Kidney glomerular epithelial cell (primary cell): ENCODE data around the gene IGFLR1.
"Not testable (repeated sequence)": the region's sequence is repeated elsewhere in the genome, so short reads cannot be mapped to it uniquely, and the experiment has no call there.

ENCODE experiments used
- DNase-seq: peaks from one replicate; lab custom pipeline; 2025; lab: John Stamatoyannopoulos, UW

IGFLR1 gene

DNA sequence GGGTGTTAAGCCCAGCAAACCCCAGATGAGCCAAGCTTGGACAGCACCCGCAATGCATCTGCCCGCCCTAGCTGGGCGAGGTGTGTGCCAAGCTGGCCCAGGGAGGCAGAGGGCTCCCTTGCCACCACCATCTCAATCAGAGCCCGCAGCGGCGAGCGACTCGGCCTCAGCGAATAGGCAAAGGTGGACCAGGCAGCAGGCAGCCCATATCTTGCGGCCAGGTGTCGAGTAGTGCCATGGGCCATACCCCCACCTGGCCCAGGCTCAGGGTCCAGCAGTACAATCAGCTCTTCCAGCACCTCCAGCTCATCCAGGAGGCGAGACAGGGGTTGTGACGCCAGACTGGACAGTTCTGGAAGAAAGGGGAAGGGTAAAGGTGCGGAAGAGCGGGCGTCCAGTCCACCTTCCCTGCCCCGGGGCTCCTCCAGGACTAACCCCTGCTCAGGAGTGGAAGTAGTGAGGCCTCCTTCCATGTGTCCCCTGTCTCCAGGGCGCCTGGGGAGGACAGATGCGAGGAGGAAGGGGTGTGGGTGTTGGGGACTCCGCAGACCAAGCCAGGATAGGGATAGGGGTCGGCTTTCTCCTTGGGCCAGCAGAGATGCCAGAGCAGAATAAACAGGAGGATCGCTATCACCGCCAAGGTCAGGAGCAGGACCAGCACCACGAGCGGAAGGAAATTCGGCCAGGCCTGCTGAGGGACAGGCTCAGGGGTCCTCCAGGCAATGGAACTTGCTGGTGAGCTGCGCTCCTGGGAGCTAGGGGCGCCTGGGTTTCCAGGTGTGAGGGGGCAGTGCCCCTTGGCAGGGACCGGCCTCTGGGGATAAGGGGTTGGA lies 2.8 kb downstream of the IGFLR1 start:
- no peak for DNase-seq

DNA sequence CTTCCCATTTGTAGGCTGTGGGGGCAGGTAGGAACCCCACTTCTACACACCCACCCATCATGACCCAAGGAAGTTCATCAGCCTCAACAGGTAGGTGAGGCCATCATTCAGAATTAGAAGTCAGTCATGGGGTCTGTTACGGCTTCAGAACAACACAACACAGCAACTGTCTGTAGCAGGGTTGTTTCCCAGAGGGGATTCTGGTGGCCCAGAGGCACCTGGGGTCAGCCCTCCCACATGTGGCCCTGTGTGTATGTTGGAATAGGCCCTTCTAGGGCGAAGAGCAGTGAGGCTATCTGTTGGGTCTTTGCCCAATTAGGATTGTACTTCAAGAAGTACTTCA lies 3.4 kb downstream of the IGFLR1 start:
- no peak for DNase-seq

DNA sequence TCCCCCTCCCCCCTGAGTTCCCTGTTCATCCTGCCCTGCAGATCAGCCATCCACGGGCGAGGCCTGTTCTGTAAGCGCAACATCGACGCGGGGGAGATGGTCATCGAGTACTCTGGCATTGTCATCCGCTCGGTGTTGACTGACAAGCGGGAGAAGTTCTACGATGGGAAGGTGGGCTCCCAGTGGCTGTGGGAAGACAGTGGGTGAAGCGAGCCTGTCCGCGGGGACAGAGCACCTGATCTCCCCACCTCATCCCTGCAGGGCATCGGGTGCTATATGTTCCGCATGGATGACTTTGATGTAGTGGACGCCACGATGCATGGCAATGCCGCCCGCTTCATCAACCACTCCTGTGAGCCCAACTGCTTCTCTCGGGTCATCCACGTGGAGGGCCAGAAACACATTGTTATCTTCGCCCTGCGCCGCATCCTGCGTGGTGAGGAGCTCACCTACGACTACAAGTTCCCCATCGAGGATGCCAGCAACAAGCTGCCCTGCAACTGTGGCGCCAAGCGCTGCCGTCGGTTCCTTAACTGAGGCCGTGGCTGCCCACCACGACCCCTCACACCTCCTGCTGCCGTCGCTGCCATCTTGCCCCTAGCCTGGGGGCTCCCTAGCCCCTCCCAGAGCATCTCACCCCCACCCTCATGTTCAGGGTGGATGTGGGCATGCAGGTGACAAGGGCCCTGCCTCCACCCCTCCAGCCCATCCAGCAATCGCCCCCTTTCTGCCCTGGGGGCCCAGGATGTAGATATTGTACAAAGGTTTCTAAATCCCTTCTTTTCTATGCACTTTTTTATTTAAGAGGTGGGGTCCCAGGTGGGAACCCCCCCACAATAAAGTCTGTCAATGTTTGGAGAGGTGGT lies 4.0 kb downstream of the IGFLR1 start:
- DNase-seq = no peak

DNA sequence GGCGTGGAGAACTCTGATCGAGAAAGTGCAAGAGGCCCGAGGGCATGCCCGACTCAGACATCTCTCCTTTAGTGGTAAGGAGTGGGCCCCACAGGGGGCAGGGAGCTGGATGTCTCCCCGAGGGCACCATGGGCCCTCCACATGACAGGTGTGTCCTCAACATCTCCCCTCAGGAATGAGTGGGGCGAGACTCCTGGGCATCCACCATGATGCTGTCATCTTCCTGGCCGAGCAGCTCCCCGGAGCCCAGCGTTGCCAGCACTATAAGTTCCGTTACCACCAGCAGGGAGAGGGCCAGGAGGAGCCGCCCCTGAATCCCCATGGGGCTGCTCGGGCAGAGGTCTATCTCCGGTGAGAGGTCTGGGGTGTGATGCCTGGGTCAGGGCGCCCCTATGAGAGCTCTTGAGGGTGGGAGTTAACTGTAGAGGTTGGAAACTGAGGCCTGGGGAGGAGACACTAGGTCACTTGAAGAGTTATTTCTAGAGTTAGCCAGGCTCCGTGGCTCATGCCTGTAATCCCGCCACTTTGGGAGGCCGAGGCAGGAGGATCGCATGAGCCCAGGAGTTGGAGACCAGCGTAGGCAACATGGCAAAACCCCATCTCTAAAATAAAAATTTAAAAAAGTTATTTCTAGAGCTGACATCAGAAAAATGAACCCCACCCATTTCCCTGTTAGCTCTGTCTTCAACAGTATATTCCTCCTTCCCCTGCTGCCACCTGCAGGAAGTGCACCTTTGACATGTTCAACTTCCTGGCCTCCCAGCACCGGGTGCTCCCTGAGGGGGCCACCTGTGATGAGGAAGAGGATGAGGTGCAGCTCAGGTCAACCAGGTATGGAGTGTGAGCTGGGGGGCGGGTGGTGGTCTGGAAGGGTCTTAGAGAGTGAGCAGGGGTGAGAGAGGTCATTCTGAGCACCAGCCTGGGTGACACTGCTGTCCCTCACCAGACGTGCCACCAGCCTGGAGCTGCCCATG lies 5.1 kb downstream of the IGFLR1 start:
- DNase-seq = no peak

DNA sequence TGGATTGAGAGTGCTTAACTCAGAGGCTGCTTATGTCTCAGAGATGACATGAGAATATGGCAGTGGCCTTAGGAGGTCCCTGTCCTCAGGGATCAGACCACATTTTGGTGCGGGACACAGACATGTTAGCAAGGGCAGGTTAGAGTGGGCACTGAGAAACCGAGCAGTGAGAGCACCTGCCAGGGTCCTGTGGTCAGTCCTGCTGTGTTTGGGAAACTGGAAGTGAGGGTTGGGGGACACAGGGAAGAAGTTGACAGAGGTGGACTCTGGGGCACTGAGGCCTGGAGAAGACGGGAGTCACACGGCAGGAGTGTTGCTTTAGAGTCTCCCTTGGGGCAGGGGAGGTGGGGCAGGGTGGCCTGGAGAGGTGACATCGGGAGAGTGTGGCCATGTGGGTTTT lies 7.4 kb downstream of the IGFLR1 start:
- no peak for DNase-seq

DNA sequence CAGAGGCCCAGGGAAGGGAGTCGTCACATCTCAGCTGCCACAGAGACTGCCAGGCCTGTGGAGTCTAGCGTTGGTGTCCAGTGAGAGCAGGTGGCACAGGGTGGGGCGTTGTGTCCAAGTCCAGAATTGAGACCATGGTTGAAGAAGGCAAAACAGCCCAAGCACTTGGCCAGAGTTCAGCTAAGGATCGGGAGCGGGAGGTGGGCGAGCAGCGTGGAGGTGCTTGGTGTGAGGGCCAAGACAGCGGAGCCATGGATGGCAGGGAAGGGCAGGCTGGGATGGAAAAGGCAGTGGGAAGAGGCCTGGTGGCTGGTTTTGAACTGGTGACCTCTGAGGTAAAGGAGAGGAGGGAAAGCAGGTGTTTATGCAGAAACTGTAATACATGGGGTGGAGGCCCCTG lies 8.0 kb downstream of the IGFLR1 start:
- no peak for DNase-seq

DNA sequence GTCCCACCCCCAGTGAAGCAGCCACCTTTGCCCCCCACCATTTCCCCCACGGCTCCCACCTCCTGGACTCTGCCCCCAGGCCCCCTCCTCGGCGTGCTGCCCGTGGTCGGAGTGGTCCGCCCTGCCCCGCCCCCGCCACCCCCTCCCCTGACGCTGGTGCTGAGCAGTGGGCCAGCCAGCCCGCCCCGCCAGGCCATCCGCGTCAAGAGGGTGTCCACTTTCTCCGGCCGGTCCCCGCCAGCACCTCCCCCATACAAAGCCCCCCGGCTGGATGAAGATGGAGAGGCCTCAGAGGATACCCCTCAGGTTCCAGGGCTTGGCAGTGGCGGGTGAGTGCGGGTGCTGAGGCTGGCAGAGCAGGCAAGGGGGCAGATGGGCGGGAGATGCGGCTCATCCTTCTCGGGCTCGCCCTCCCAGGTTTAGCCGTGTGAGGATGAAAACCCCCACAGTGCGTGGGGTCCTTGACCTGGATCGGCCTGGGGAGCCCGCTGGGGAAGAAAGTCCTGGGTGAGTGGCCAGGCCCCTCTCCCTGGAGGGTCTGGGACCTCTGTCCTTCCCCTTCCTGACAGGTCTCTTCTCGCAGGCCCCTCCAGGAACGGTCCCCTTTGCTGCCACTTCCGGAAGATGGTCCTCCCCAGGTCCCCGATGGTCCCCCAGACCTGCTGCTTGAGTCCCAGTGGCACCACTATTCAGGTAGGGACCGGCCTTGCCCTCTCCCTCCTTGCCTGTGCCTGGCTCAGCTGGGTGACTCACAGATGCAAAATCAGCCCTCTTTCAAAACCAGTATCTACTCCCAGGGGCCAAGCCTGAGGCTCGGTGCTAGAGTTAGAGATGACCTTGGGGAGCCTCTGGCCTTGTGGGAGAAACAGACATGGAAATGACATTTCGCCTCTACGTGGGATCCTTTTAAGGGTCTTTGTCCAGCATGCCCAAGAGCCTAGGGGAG lies 8.8 kb downstream of the IGFLR1 start:
- DNase-seq = no peak

DNA sequence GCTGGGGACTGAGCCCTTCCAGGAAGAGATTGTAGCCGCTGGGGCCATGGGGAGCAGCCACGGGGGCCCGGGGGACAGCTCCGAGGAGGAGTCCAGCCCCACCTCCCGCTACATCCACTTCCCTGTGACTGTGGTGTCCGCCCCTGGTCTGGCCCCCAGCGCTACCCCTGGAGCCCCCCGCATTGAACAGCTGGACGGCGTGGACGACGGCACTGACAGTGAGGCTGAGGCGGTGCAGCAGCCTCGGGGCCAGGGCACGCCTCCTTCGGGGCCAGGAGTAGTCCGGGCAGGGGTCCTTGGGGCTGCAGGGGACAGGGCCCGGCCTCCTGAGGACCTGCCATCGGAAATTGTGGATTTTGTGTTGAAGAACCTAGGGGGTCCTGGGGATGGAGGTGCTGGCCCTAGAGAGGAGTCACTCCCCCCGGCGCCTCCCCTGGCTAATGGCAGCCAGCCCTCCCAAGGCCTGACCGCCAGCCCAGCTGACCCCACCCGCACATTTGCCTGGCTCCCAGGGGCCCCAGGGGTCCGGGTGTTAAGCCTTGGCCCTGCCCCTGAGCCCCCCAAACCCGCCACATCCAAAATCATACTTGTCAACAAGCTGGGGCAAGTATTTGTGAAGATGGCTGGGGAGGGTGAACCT lies 9.6 kb downstream of the IGFLR1 start:
- DNase-seq = no peak

DNA sequence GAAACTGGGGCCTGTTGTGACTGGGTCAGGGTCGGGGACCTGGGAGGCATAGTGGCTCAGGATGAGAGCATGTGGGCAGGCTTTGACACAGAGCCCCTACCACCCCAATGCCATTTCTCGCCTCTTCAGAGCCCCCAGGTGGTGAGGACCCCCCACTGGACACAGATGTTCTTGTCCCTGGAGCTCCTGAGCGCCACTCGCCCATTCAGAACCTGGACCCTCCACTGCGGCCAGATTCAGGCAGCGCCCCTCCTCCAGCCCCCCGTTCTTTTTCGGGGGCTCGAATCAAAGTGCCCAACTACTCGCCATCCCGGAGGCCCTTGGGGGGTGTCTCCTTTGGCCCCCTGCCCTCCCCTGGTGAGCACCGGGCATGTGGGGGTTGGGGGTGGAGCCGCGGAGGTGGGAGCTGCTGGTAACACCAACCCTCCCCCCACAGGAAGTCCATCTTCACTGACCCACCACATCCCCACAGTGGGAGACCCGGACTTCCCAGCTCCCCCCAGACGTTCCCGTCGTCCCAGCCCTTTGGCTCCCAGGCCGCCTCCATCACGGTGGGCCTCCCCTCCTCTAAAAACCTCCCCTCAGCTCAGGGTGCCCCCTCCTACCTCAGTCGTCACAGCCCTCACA lies 10.4 kb downstream of the IGFLR1 start:
- no peak for DNase-seq

DNA sequence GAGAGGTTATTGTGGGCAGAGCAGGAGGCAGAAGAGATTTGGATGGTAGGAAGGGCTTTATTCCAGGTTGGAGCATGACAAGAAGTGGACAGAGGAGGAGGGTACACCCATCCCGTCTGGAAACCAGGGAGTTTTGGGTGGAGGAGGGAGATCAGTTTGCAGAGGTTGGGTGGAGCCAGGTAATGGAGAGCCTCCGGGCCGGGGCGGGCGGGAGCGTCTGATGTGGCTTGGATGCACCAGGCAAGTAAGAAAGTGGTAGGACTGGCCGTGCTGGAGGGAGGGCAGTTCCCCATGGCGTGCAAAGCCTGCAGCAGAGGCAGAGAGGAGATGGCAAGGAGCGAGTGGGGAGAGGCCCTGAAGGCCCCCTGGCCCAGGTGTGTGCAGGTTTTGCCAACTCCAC lies 10.9 kb downstream of the IGFLR1 start:
- no peak for DNase-seq

DNA sequence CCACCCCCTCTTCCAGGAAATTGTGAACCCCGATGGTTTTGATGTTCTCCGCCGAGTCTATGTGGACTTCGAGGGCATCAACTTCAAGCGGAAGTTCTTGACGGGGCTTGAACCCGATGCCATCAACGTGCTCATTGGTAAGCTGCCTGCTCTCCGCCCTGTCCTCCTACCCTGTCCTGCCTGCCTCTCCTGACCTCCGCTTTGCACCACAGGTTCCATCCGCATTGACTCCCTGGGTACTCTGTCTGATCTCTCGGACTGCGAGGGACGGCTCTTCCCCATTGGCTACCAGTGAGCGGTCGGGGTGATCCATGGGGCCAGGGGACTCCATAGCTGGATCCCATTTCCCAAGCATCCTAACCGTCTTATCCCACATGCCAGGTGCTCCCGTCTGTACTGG lies 11.9 kb downstream of the IGFLR1 start:
- DNase-seq = no peak

DNA sequence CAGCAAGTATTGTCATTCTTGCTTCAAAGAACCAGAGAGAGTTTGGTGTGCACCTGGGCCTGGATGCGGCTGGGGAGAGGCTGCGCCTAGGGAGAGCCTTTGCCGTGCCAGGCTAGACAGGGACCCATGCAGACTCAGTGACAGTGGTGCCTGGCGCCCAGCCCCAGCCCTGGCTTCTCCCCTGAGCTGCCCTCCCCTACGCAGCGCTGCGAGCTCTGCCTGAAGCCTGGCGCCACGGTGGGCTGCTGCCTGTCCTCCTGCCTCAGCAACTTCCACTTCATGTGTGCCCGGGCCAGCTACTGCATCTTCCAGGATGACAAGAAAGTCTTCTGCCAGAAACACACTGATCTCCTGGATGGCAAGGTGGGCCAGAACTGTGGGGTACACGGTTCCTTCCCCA lies 12.5 kb downstream of the IGFLR1 start:
- no peak for DNase-seq

DNA sequence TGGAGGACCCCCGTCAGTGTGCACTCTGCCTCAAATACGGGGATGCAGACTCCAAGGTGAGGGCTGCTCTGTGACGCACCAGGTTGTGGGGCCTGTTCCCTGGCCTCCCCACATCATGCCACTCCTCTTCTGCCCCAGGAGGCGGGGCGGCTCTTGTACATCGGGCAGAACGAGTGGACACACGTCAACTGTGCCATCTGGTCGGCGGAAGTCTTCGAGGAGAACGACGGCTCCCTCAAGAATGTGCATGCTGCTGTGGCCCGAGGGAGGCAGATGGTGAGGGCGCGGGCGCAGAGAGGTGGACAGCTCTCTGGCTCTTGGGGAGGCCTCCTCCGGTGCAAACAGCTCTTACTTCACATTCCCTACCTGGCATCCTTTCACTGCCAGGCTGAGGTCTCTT lies 13.2 kb downstream of the IGFLR1 start:
- no peak for DNase-seq

DNA sequence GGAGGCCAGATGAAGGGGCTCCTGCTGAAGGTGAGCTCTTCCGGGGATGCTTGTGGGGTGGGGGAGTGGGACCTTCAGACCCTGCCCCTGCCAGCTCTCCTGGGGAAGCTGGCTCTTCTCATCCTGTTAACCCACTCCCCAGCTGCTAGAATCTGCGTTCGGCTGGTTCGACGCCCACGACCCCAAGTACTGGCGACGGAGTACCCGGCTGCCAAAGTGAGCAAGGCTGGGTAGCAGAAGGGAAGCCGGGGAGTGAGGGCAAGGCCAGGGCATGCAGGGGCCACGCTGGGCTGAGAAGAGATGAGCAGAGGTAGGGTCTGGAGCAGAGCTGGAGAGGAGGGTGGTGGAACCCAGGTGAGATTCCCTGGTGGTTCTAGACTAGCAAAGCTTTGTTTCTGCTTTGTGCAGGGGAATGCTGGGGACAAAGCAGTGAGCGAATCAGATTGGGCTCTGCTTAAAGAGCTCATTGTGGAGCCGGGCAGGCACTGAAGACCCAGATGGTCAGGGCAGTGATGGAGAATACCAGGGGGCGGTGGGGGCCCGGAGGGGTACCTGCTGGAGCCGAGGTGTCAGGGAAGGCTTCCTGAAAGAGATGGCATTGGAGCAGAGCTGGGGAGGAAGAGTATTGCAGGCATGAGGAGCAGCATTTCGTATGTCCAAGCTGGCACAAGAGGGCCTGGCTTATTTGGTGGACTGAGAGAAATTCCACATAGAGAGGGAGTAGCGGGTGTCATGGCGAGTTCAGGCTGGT lies 14.1 kb downstream of the IGFLR1 start:
- no peak for DNase-seq

DNA sequence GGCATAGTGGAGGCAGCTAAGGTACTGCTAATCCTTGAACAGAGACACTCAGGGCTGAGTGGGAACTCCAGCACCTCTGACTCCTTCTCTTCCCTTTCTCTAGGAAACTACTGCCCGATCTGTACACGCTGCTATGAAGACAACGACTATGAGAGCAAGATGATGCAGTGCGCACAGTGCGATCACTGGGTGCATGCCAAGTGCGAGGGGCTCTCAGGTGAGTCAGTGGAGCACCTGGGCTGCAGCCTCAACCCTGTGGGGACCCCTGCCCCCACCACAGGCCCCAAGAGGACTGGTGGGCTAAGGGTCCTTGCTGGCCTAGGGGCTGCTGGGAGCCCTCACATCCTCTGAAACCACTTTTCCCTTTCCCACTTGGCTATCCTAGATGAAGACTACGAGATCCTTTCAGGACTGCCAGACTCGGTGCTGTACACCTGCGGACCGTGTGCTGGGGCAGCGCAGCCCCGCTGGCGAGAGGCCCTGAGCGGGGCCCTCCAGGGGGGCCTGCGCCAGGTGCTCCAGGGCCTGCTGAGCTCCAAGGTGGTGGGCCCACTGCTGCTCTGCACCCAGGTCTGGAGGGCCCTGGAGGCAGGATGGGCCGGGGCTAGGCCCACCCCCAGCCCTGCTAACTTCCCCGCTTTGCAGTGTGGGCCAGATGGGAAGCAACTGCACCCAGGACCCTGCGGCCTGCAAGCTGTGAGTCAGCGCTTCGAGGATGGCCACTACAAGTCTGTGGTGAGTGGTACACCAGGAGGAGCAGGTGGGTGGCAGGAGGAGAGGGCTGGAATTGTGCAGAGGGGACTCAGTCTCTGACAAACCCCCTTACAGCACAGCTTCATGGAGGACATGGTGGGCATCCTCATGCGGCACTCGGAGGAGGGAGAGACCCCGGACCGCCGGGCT lies 14.9 kb downstream of the IGFLR1 start:
- no peak for DNase-seq

DNA sequence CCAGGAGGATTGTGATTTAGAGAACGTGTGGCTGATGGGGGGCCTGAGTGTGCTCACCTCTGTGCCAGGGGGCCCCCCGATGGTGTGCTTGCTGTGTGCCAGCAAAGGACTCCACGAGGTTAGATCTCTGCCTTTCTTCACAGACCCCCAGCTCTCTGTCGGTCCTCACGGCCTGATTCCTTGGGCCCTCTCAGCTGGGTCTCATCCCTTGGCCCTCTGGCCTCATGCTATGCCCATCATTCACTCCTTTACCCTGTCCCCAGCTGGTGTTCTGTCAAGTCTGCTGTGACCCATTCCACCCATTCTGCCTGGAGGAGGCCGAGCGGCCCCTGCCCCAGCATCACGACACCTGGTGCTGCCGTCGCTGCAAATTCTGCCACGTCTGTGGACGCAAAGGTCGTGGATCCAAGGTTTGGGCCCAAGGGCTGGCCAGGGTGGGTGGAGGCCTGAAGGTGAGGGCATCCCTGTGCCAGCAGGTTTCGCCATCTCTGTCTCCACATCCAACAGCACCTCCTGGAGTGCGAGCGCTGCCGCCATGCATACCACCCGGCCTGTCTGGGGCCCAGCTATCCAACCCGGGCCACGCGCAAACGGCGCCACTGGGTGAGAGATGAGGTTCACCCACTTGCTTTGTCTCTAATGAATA lies 16.9 kb downstream of the IGFLR1 start:
- no peak for DNase-seq

DNA sequence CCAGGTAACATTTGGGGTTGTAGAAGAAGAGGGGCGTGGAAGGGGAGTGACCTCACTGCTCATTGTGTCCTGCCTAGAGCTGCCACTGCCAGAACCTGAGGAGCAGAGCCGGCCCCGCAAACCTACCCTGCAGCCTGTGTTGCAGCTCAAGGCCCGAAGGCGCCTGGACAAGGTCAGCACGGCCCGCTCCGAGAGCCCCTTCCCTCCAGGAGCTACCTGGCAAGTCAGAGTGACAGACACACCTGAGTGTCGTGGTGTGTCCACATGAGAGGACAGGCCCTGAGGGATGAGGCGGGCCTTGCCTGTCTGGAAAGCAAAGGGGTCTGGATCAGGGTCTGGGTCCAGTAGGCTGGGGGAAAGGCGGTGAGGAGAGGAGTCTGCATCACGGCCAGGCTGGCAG lies 17.7 kb downstream of the IGFLR1 start:
- no peak for DNase-seq

DNA sequence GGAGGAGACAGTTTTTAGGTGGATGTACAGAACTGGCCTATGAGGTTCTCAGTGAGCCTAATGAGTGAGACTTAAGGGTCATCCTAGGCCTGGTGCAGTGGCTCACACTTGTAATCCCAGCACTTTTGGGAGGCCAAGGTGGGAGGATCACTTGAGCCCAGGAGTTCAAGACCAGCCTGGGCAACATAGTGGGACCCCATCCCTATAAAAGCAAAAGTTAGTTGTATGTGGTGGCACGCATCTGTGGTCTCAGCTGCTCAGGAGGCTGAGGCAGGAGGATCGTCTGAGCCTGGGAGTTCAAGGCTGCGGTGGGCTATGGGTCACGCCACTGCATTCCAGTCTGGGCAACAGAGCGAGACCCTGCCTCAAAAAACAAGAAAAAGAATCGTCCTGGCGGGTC lies 18.1 kb downstream of the IGFLR1 start:
- DNase-seq = not testable (repeated sequence)
